BJ (cell line): ENCODE measurements around the gene SEMA4B. TPM values are rescaled to one million over a fixed set of nuclear protein-coding genes. Genes with fewer than 3 reads are reported as not detected.
"Not testable (repeated sequence)": the region's sequence is repeated elsewhere in the genome, so short reads cannot be mapped to it uniquely, and the experiment has no call there.

Source experiments
- CTCF ChIA-PET: fragments of 350-600 bp; formaldehyde crosslinking; extraction: SDS; loops from one replicate; lab custom pipeline; 2021; ENCODE audit warnings: antibody characterized with exemption, inconsistent platforms; lab: Yijun Ruan, JAX
- POLR2A ChIA-PET: fragments of 300-600 bp; sonication (Branson Sonifier 250); formaldehyde crosslinking; extraction: SDS; loops from one replicate; lab custom pipeline; 2021; ENCODE audit warnings: antibody characterized with exemption; lab: Charles Lee
- DNase-seq: peaks from one replicate; pipeline ENCODE4 v3.0.0-alpha.2; 2011; ENCODE audit warnings: low read depth
- H3K27me3 ChIP-seq: 2 replicates; pipeline ENCODE4 v1.6.0; 2011; ENCODE audit warnings: low read length; ENCODE audit not compliant: control insufficient read depth, insufficient read depth
- H3K36me3 ChIP-seq: 2 replicates; pipeline ENCODE4 v1.5.1; 2011; ENCODE audit warnings: low read length; ENCODE audit not compliant: control insufficient read depth, insufficient read depth
- H3K4me3 ChIP-seq: 2 replicates; pipeline ENCODE4 v1.5.1; 2011; ENCODE audit warnings: low read depth, mild to moderate bottlenecking, control low read depth, low read length
- polyA plus RNA-seq: library from polyadenylated mRNA; depleted of rRNA; stranded (reverse); fragments of >200 nt; gene quantifications from 2 replicates; pipeline ENCODE4 v1.2.3, GENCODE V29; 2011; rRNA removed
- small RNA-seq: library from RNA; depleted of rRNA; stranded (forward); fragments of <200 nt; gene quantifications from one replicate; pipeline ENCODE3, GENCODE V24; 2012; ENCODE audit warnings: low replicate concordance, low read depth; ENCODE audit not compliant: insufficient read length
- TF ChIP-seq, protein P1 (sequence below): IDR thresholded peaks from 2 replicates; pipeline ENCODE4 v1.5.1; 2011; ENCODE audit warnings: low read depth, mild to moderate bottlenecking, control low read depth, inconsistent platforms, low read length, moderate library complexity; ENCODE audit not compliant: insufficient read depth

The SEMA4B gene
- polyA plus RNA-seq, 1 experiment, result 17.5 TPM

GRCh38 chr15:90271459-90272166, 70.5 kb downstream of the SEMA4B start:
- Histone ChIP-seq H3K36me3 (peaks cover 12% of the 10 kb centered on the region), H3K27me3 (no peaks in the 10 kb centered on the region), H3K4me3 (no peak overlapping the region)
- DNase-seq, result no peak
- CTCF ChIA-PET, result interaction anchor here (0.8 to 2.2 kb wide), 4 partner anchors 22 to 590 kb away, joined by 3 to 5 read pairs (median 4); no protein-coding TSS in a partner anchor
- TF ChIP-seq, protein P1, sequence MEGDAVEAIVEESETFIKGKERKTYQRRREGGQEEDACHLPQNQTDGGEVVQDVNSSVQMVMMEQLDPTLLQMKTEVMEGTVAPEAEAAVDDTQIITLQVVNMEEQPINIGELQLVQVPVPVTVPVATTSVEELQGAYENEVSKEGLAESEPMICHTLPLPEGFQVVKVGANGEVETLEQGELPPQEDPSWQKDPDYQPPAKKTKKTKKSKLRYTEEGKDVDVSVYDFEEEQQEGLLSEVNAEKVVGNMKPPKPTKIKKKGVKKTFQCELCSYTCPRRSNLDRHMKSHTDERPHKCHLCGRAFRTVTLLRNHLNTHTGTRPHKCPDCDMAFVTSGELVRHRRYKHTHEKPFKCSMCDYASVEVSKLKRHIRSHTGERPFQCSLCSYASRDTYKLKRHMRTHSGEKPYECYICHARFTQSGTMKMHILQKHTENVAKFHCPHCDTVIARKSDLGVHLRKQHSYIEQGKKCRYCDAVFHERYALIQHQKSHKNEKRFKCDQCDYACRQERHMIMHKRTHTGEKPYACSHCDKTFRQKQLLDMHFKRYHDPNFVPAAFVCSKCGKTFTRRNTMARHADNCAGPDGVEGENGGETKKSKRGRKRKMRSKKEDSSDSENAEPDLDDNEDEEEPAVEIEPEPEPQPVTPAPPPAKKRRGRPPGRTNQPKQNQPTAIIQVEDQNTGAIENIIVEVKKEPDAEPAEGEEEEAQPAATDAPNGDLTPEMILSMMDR, result no peak
- POLR2A ChIA-PET, result no interaction called here

DNA sequence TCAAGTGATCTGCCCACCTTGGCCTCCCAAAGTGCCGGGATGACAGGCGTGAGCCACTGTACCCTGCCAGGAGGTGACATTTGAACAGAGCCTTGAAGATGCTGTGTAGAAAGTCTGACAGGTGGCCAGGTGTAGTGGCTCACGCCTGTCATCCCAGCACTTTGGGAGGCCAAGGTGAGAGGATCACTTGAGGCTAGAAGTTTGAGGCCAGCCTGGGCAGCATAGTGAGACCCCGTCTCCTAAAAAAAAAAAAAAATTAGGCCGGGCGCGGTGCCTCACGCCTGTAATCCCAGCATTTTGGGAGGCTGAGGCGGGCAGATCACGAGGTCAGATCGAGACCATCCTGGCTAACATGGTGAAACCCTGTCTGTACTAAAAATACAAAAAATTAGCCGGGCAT, 77.3 kb downstream of the SEMA4B start:
- POLR2A ChIA-PET, result interaction anchor here (0.7 kb wide), 1 partner anchor 15 kb away, joined by 7 read pairs; no protein-coding TSS in a partner anchor
- H3K36me3 ChIP-seq, H3K27me3 ChIP-seq, CTCF ChIA-PET, H3K4me3 ChIP-seq, DNase-seq: not testable (repeated sequence)

Small RNA genes lying within 50 kb of the gene (small RNA-seq; reads per million reads assigned to genes)
- not detected for gene RN7SL346P

Other genes with a start within 250 kb of the SEMA4B start
- gene ZNF710, start 200.0 kb upstream of the SEMA4B start, polyA plus RNA-seq, result 2.0 and 2.1 TPM in 2 replicates
- gene IDH2, start 98.9 kb upstream of the SEMA4B start, polyA plus RNA-seq, result 98.7 and 164 TPM in 2 replicates
- 60.5 and 102 TPM in 2 replicates for gene CIB1, start 32.6 kb downstream of the SEMA4B start, polyA plus RNA-seq
- 2.4 and 4.8 TPM in 2 replicates for gene GDPGP1, start 32.9 kb downstream of the SEMA4B start, polyA plus RNA-seq
- gene TTLL13, start 48.2 kb downstream of the SEMA4B start, polyA plus RNA-seq, result 0.04 and 0.05 TPM in 2 replicates
- 63.5 and 76.8 TPM in 2 replicates for gene NGRN, start 64.3 kb downstream of the SEMA4B start, polyA plus RNA-seq
- gene ZNF774, start 151.0 kb downstream of the SEMA4B start, polyA plus RNA-seq, result 0.54 and 1.6 TPM in 2 replicates
- 88.7 and 137 TPM in 2 replicates for gene IQGAP1, start 186.9 kb downstream of the SEMA4B start, polyA plus RNA-seq